ENCODE data around the gene CGREF1.

GRCh38 chr2:27070653-27071276 lies 48.2 kb downstream of the CGREF1 start:
- TF ChIP-seq POLR2A (IDR thresholded peaks at IDR 0.05) = no peak
- no peak for TF ChIP-seq CTCF (IDR thresholded peaks at IDR 0.05)

Measured in uterus (tissue), 2 donors.